Thoracic aorta (tissue), 2 donors: ENCODE data around the gene PTPRO. TPM values are rescaled to one million over a fixed set of nuclear protein-coding genes. Genes with fewer than 3 reads are reported as not detected.

Source experiments
- ATAC-seq: fragments of 150-250 bp; one replicate; pipeline ENCODE4 v1.8.0; 2017; ENCODE audit warnings: low read depth; ENCODE audit not compliant: insufficient number of reproducible peaks, low FRiP score
- DNase-seq: peaks from one replicate; pipeline ENCODE4 v3.0.0-alpha.2; 2020; ENCODE audit warnings: low spot score
- H3K27ac ChIP-seq, 2 donors: fragments of 200-600 bp; sonication (generic); 1 replicate in 1 of 2; 2 replicates in 1 of 2; pipeline ENCODE4 v1.5.1; 2016; ENCODE audit warnings: mild to moderate bottlenecking in 2 of 2, moderate library complexity in 2 of 2
- H3K27me3 ChIP-seq: fragments of 200-600 bp; sonication (generic); replicated peaks from 2 replicates; pipeline ENCODE4 v1.6.0; 2016; ENCODE audit warnings: mild to moderate bottlenecking; ENCODE audit not compliant: insufficient read depth
- H3K36me3 ChIP-seq: fragments of 200-600 bp; sonication (generic); one replicate; pipeline ENCODE4 v1.5.1; 2016
- H3K4me1 ChIP-seq, 2 donors: fragments of 200-600 bp; sonication (generic); 1 replicate in 1 of 2; 2 replicates in 1 of 2; pipeline versions ENCODE4 v1.5.1 to v1.6.0; 2016; ENCODE audit warnings: low read depth in 2 of 2, mild to moderate bottlenecking in 1 of 2; ENCODE audit not compliant: control insufficient read depth in 1 of 2
- H3K4me3 ChIP-seq: fragments of 200-600 bp; sonication (generic); 2 replicates; pipeline ENCODE4 v1.5.1; 2016; ENCODE audit warnings: mild to moderate bottlenecking
- H3K9me3 ChIP-seq: fragments of 200-600 bp; sonication (generic); 2 replicates; pipeline ENCODE4 v1.5.1; 2016
- total RNA-seq, 2 donors: library from RNA; depleted of rRNA; stranded (reverse); fragments of >200 nt; gene quantifications; one replicate each; pipeline versions ENCODE4 v1.1.0 to v1.2.3, GENCODE V29; 2016
- TF ChIP-seq, protein P1 (sequence below): fragments of 200-600 bp; sonication (generic); IDR thresholded peaks from one replicate; pipeline ENCODE4 v1.5.1; 2019; ENCODE audit warnings: antibody characterized with exemption

The PTPRO gene
- total RNA-seq, 2 donors from 2014 or later, result 11.9 to 19.5 TPM

DNA sequence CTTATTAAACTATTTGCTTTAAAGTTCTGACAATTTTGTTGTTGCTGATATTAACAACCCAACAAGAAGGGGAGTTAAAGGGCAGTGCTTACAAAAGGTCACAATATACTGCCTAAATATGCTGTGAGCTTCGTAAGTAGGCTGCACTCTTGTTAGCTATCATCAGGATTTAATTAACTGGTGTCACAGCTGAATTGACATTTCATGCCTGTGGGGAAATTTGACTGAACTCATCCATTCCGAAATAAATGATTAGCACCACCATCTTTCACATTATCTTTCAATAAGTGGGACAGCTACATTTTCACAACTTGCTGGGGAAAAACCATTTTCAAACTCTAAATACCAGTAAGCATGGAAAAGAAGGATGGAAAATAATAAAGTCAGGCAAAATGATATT is 146.6 kb downstream of the PTPRO start:
- TF ChIP-seq, protein P1, sequence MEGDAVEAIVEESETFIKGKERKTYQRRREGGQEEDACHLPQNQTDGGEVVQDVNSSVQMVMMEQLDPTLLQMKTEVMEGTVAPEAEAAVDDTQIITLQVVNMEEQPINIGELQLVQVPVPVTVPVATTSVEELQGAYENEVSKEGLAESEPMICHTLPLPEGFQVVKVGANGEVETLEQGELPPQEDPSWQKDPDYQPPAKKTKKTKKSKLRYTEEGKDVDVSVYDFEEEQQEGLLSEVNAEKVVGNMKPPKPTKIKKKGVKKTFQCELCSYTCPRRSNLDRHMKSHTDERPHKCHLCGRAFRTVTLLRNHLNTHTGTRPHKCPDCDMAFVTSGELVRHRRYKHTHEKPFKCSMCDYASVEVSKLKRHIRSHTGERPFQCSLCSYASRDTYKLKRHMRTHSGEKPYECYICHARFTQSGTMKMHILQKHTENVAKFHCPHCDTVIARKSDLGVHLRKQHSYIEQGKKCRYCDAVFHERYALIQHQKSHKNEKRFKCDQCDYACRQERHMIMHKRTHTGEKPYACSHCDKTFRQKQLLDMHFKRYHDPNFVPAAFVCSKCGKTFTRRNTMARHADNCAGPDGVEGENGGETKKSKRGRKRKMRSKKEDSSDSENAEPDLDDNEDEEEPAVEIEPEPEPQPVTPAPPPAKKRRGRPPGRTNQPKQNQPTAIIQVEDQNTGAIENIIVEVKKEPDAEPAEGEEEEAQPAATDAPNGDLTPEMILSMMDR, result no peak
- DNase-seq, result no peak
- no peak for ATAC-seq

DNA sequence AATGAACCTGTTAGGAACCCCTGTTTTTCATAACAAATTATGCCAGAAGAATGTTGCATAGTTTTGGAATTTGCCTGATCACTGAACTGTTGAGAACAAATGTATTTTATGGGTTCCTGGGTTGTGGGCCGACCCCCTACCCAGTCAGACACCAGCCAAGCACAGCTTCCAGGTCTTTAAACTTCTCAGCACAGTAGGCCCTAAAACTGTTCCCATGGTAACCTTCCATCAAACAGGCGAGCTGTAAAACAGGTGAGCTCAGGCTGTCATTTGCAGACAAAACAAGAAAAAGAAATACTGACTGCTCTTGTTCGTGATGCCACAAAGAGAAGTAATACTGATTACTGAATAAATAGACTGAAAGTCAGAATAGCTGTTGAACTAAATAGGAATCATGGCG is 147.0 kb downstream of the PTPRO start:
- no peaks in the 10 kb centered on the region for H3K27me3 ChIP-seq
- ATAC-seq (no peak), DNase-seq (no peak)
- no peaks in the 10 kb centered on the region for H3K36me3 ChIP-seq
- TF ChIP-seq, protein P1, result no peak
- H3K27ac ChIP-seq, result no peak overlapping the region
- no peaks in the 10 kb centered on the region for H3K9me3 ChIP-seq
- no peaks in the 10 kb centered on the region for H3K4me1 ChIP-seq
- H3K4me3 ChIP-seq, result no peak overlapping the region

More for the DNA sequence above, 146.6 kb downstream of the PTPRO start:
- no peaks in the 10 kb centered on the region for H3K9me3 ChIP-seq
- H3K4me3 ChIP-seq, result no peak overlapping the region
- no peaks in the 10 kb centered on the region for H3K4me1 ChIP-seq
- H3K27ac ChIP-seq, result no peak overlapping the region
- H3K27me3 ChIP-seq, result no peaks in the 10 kb centered on the region
- H3K36me3 ChIP-seq, result no peaks in the 10 kb centered on the region

DNA sequence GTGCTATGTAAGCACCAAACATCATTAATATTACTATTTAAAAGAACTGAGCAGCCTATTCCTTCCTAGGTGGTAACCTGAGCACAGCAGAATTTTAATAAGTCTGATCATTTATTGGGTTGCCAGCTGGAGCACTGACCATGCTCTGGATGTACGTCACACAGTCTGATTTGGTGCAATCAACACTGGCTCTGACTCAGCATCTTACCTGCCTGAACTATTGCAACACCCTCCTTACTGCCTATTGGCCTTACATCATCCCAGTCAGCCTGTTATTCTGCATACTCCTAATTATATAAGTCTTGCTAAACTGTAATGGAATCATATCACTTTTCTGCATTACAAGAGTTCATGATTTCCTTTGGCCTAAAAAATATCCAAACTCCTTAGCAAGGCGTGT is 149.7 kb downstream of the PTPRO start:
- ATAC-seq, result no peak
- Histone ChIP-seq H3K27ac (no peak overlapping the region), H3K9me3 (no peaks in the 10 kb centered on the region), H3K27me3 (no peaks in the 10 kb centered on the region), H3K4me3 (no peak overlapping the region), H3K36me3 (no peaks in the 10 kb centered on the region), H3K4me1 (no peaks in the 10 kb centered on the region)
- TF ChIP-seq, protein P1, result no peak
- no peak for DNase-seq

DNA sequence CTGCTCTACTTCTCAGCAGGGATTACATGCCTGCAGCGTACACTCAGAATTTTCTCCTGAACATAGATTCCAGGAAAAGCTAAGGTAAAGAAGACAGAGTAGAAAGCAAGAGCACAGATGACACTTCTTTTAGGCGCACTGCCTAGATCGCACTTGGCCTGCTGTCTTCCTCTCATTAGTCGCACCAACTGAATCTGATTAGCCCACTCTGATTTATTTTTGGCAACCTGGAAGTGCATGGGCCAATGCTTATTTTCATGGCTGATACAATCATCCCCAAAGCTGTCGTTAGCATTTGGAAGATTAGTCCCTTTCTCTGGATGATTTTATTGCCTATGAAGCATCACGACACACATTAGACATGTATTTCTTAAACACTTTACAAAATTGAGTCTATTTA is 152.5 kb downstream of the PTPRO start:
- H3K9me3 ChIP-seq, result no peaks in the 10 kb centered on the region
- no peak overlapping the region for H3K27ac ChIP-seq
- no peaks in the 10 kb centered on the region for H3K36me3 ChIP-seq
- no peak for ATAC-seq
- no peak overlapping the region for H3K4me3 ChIP-seq
- no peaks in the 10 kb centered on the region for H3K27me3 ChIP-seq
- no peaks in the 10 kb centered on the region for H3K4me1 ChIP-seq
- DNase-seq, result no peak
- TF ChIP-seq, protein P1, result no peak

DNA sequence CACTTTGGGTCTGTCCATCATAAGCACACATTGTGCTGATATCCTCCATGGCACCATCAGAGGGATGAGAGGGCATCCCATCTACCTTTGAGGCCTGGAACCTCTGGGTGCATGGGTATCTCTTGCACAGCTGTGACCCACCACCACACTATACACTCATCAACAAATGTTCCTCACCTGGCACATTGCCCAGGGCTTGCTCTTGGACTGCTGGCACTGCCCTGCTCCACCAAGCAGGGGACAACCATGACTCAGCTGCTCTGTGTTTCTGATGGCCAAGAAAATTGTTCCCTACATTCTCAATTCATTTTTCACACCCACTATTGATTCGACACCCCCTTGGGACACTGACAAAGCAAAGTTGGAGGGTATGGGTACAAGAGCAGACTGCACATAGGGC is 155.5 kb downstream of the PTPRO start:
- DNase-seq, result no peak
- TF ChIP-seq, protein P1, result no peak
- Histone ChIP-seq H3K27me3 (no peaks in the 10 kb centered on the region), H3K9me3 (no peaks in the 10 kb centered on the region), H3K36me3 (no peaks in the 10 kb centered on the region), H3K4me1 (peaks cover 0 to 19% of the 10 kb centered on the region in 2 donors), H3K27ac (no peak overlapping the region), H3K4me3 (no peak overlapping the region)
- no peak for ATAC-seq
